Fibroblast of pulmonary artery (primary cell): Measurements from ENCODE around the gene KRT82.

Source experiments
- DNase-seq: peaks from one replicate; pipeline ENCODE4 v3.0.0-alpha.2; 2010; ENCODE audit warnings: low read depth
- H3K4me3 ChIP-seq: replicated peaks from 2 replicates; pipeline ENCODE4 v1.5.1; 2011; ENCODE audit warnings: low read depth, mild to moderate bottlenecking, control low read depth, low read length, moderate library complexity
- TF ChIP-seq, protein P1 (sequence below): IDR thresholded peaks from 2 replicates; pipeline ENCODE4 v1.5.1; 2011; ENCODE audit warnings: mild to moderate bottlenecking, control low read depth, low read length, inconsistent platforms; ENCODE audit errors: missing control alignments

The KRT82 gene

DNA sequence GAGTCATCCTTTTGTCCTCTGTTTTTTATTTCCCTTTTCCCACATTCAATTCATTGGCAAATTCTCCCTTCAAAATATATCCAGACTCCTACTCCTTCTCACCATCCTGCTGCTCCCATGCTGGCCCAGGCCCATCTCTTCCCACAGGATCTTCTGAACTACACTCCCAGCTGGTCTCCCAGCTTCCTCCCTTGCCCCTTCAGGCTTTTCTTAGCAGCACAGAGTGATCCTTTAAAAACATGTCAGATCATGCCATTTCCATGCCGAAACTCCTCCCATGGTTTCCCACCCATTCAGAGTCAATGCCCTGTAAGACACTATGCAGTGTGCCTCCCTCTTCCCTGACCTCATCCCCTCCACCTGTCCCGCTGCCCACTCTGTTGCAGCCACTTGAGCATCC, 18.3 kb downstream of the KRT82 start:
- no peak for DNase-seq
- no peak overlapping the region for H3K4me3 ChIP-seq

DNA sequence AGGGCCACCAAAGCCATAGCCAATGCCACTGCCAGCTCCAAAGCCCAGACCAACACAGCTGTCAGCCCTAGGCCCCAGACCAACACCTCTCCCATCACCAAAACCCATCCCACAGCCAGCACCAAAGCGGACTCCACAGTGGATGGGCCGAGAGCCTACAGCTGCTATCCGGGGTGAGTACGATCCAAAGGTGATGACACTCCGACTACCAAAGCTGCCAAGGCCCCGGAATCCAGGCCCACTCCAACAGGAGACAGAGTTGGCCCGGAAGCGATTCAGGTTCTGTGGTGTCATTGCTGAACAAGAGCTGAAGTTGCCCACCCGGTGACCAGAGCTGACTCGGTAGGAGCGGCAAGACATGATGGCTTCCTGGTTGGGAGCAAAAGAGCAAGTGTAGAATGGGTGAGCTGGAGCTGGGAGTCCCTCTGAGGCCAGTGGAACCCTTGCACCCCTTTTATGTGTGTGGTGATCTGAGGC, 20.9 kb downstream of the KRT82 start, which contains the start of gene KRT84:
Gene KRT84 (minus strand): TSS at position 427 of the 477 bp plus-strand sequence. CDS start 67 bp downstream, at position 360.
- TF ChIP-seq, protein P1, sequence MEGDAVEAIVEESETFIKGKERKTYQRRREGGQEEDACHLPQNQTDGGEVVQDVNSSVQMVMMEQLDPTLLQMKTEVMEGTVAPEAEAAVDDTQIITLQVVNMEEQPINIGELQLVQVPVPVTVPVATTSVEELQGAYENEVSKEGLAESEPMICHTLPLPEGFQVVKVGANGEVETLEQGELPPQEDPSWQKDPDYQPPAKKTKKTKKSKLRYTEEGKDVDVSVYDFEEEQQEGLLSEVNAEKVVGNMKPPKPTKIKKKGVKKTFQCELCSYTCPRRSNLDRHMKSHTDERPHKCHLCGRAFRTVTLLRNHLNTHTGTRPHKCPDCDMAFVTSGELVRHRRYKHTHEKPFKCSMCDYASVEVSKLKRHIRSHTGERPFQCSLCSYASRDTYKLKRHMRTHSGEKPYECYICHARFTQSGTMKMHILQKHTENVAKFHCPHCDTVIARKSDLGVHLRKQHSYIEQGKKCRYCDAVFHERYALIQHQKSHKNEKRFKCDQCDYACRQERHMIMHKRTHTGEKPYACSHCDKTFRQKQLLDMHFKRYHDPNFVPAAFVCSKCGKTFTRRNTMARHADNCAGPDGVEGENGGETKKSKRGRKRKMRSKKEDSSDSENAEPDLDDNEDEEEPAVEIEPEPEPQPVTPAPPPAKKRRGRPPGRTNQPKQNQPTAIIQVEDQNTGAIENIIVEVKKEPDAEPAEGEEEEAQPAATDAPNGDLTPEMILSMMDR = no peak
- H3K4me3 ChIP-seq = no peak within 1 kb of the TSS
- no peak for DNase-seq

More for the DNA sequence above, 18.3 kb downstream of the KRT82 start:
- TF ChIP-seq, protein P1 = no peak

DNA sequence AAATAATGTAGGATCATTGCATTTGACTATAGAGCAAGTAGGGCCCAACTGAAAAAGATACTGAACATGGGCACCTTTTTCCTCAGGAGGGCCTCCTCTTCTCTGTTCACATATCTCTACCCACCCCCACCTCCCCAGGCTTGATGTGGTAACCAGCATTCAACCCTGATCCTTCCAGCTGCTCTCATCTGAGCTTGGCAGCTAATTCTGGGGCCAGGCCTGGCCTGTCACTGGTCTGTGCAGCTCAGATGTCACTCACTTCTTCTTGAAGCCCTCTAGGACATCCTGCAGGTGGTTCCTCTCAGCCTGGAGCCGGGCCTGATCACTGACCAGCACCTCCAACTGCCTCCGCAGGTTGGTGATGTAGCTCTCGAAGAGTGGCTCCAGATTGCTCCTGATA, 22.8 kb downstream of the KRT82 start:
- H3K4me3 ChIP-seq = no peak overlapping the region
- no peak for DNase-seq
- TF ChIP-seq, protein P1 = no peak

DNA sequence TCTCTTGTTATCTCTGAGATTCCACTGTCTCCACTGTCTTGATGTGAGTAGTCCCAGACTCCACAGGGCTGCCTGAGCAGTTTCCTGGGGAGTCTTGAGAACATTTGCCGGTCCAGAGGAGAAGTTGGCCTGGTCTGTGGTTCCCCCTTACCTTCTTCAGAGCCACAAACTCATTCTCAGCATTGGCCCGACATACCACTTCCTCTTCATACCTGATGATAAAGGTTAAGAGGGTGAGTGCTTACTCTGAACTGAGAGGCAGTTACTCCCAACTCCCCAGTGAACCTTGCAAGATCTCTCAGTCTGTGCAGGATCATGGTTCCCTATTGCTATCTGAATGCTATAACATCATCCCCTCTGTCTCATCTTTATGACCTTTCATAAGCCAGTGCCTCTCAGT, 23.3 kb downstream of the KRT82 start:
- no peak for DNase-seq
- TF ChIP-seq, protein P1 = no peak
- no peak overlapping the region for H3K4me3 ChIP-seq

DNA sequence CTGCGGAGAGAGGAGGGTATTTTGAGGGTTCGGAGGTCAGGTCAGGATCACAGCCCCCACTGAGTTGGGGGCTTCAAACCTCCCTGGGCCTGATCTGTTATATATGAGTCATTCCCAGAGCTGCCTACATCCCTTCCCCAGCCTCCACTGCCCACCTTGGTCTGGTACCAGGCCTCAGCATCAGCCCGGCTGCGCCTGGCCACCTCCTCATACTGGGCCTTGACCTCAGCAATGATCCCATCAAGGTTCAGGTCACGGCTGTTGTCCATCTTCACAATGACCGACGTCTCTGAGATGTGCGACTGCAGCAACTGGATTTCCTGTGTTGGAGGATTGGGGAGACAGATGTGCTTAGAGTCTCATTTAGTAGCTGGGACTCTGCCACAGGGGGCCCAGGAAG, 24.9 kb downstream of the KRT82 start:
- TF ChIP-seq, protein P1 = no peak
- no peak for DNase-seq
- H3K4me3 ChIP-seq = no peak overlapping the region

DNA sequence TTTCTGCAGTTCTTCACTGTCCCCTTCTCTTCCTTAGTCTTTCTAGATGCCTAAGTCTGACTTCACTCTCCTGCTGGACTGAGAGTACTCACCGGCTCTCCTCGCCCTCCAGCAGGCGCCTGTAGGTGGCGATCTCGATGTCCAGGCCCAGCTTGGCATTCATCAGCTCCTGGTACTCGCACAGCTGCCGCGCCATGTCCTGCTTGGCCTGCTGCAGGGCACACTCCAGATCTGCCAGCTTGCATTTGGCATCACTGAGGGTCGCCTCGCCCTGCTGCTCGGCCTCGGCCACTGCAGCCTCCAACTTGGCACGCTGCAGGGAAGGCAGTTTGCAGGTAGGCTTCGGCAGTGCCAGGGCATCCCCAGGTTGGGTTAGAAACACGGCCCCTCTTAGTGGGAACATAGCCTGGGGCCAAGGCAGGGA, 25.9 kb downstream of the KRT82 start:
- TF ChIP-seq, protein P1 = peak; percentile 70
- peak; percentile 50 for DNase-seq
- H3K4me3 ChIP-seq = no peak overlapping the region

DNA sequence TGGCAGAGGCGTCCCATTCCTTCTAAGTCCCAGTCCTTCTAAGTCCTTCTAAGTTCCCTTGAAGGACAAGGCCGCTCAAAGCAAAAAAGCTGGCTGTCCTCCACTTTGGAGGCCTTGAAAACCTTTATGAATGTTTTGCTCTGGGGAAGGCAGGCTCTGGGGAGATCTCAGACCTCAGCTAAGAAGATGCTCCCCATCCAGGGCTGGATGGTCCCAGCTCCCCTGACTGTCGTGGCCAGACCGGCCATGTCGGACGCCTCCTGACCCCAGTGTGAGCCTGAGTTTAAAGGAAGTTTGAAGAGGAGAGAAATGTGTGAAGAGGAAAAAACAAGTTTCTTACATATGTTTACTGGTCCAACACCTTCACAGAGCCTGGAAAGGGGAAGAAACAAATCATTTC, 26.6 kb downstream of the KRT82 start:
- DNase-seq = no peak
- H3K4me3 ChIP-seq = no peak overlapping the region
- TF ChIP-seq, protein P1 = no peak
